Measurements from ENCODE around the gene FKBP5. TPM values are rescaled to one million over a fixed set of nuclear protein-coding genes. Genes with fewer than 3 reads are reported as not detected.

FKBP5 gene
- total and polyA plus RNA-seq, 8 donors = 68.1 to 209 (median 110) TPM

DNA sequence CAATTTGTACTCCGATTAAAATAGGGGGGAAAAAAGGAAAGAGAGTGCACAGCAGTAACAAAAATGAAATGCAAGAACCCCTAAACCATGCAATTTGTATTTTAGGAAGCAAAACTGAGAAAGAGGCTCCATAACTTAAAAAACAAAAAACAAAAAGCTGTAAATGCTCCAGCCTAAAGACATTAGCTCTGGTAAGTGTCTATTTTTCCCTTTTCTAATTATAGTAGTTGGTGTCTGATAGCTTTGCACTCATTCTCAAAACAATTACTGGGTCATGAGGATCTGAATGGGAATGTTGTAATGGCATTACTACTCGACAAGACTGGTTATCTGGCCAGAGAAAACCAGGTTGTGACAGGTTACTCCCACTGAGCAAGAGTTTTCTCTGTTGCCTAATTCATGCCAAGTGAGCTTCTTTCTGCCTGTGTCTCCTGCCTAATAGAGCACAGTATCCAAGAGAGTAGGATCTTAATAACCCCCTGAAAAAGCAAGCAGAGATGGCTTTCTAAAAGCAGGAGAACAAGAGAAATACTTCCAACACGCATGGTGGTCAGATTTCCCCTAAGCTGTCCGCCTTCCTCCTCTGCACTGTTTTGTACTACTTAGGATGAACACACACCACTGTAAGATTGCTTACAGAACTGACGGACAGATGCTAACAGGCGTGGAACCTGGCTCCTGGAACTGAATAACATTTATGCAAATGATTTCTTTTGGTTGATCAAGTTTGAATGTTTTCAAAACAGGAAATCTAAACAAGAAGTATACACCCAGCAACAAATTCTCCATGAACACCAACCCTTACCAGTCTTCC lies 86.4 kb downstream of the FKBP5 start:
- H3K27me3 ChIP-seq = no peaks in the 10 kb centered on the region
- peaks cover 4 to 26% (median 16%) of the 10 kb centered on the region in 4 donors for H3K36me3 ChIP-seq
- TF ChIP-seq, protein P1, sequence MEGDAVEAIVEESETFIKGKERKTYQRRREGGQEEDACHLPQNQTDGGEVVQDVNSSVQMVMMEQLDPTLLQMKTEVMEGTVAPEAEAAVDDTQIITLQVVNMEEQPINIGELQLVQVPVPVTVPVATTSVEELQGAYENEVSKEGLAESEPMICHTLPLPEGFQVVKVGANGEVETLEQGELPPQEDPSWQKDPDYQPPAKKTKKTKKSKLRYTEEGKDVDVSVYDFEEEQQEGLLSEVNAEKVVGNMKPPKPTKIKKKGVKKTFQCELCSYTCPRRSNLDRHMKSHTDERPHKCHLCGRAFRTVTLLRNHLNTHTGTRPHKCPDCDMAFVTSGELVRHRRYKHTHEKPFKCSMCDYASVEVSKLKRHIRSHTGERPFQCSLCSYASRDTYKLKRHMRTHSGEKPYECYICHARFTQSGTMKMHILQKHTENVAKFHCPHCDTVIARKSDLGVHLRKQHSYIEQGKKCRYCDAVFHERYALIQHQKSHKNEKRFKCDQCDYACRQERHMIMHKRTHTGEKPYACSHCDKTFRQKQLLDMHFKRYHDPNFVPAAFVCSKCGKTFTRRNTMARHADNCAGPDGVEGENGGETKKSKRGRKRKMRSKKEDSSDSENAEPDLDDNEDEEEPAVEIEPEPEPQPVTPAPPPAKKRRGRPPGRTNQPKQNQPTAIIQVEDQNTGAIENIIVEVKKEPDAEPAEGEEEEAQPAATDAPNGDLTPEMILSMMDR (IDR thresholded peaks at IDR 0.05) = no peak
- peak in 2 of 3 donors; percentile 13 to 26 for TF ChIP-seq POLR2AphosphoS5 (IDR thresholded peaks at IDR 0.05)
- peak overlapping the region in 1 of 4 donors; percentile 13 for H3K4me3 ChIP-seq
- peak in 1 of 2 donors; percentile 31 for DNase-seq
- intact Hi-C loops (cut with DNase I; ENCODE audit: low total_unique reads) = no loop called here
- peak overlapping the region; percentile 91 to 97 (median 95) for H3K27ac ChIP-seq
- H3K9me3 ChIP-seq = no peaks in the 10 kb centered on the region
- 26 to 46% (median 42%) methylated on average over 6 of the region's 6 CpGs for WGBS, 5 donors
- H3K4me1 ChIP-seq = peaks cover 45 to 92% (median 71%) of the 10 kb centered on the region in 4 donors

DNA sequence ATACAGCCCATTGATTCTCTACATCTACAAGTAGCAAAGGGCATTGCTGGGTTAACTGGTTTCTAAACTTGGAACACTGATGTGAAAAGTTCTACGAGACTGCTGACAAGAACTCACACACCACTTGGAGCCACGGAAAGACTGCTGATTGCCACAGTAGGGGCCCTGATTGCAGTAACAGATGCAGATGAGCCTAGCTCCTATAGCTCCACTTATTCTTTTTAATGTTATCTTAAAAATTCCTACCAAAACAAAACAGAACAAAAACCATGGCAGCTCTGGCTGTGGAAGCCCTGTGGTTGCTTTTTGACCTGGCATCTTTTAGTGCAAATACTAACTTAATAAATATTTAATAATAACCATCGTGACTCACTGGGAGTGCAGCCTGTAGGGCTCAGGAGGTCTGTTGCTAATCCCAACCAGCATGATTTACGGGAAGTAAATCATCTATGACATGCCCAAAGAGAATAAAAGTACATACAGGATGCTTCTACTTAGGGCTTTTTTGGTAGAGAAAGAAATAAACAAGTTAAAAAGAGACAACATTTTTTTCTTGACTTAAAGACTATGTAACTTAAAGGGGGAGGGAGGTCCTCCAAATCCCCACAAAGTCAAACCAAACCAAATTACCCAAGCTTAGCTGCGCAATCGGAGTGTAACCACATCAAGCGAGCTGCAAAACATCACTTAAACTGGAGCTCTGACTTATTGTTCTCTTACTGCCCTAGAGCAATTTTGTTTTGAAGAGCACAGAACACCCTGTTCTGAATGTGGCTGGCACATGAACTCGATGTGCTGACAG lies 87.2 kb downstream of the FKBP5 start:
- TF ChIP-seq POLR2A (IDR thresholded peaks at IDR 0.05) = no peak
- peak; percentile 93 to 98 (median 95) for TF ChIP-seq POLR2AphosphoS5 (IDR thresholded peaks at IDR 0.05)
- peak; percentile 100 for TF ChIP-seq EP300 (IDR thresholded peaks at IDR 0.05)
- TF ChIP-seq, protein P1 (IDR thresholded peaks at IDR 0.05) = no peak
- 7 to 24% (median 17%) methylated on average over 8 of the region's 8 CpGs for WGBS, 5 donors
- peaks cover 8 to 26% (median 16%) of the 10 kb centered on the region in 4 donors for H3K36me3 ChIP-seq
- peak overlapping the region; percentile 91 to 97 (median 95) for H3K27ac ChIP-seq
- H3K9me3 ChIP-seq = no peaks in the 10 kb centered on the region
- intact Hi-C loops (cut with DNase I; ENCODE audit: low total_unique reads) = no loop called here
- H3K27me3 ChIP-seq = no peaks in the 10 kb centered on the region
- H3K4me3 ChIP-seq = peak overlapping the region in 3 of 4 donors; percentile 10 to 13 (median 12)
- peak; percentile 55 to 72 for DNase-seq
- peaks cover 52 to 98% (median 78%) of the 10 kb centered on the region in 4 donors for H3K4me1 ChIP-seq

DNA sequence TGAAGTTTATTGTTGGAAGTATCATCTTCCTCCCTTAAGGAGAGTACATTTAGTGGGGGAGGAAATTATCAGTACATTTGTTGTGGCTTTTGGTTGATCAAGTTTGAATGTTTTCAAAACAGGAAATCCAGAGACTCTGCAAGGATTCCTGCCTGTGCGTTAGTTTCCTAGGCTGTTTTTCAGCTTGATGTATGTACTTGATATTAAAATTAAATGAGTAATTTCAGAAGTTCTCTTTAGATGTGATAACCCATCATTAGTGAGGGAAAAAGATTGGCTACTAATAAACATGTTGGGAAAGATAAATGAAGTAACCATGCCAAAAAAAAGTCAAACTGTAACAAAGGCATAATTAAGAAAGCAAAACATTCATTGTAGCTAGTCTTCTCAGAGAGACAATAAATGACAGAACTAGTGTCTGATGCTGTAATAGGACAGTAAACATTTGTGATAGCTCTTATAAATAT lies 88.0 kb downstream of the FKBP5 start:
- no peaks in the 10 kb centered on the region for H3K27me3 ChIP-seq
- H3K9me3 ChIP-seq = no peaks in the 10 kb centered on the region
- DNase-seq = no peak
- peak overlapping the region in 4 of 5 donors; percentile 91 to 97 (median 94) for H3K27ac ChIP-seq
- intact Hi-C loops (cut with DNase I; ENCODE audit: low total_unique reads) = no loop called here
- peaks cover 16 to 30% (median 23%) of the 10 kb centered on the region in 4 donors for H3K36me3 ChIP-seq
- WGBS, 5 donors = 9 to 46% (median 36%) methylated on average over 1 of the region's 1 CpG
- H3K4me3 ChIP-seq = peak overlapping the region in 1 of 4 donors; percentile 10
- peaks cover 54 to 99% (median 82%) of the 10 kb centered on the region in 4 donors for H3K4me1 ChIP-seq
- no peak for TF ChIP-seq EP300 (IDR thresholded peaks at IDR 0.05)
- TF ChIP-seq, protein P1 (IDR thresholded peaks at IDR 0.05) = no peak
- TF ChIP-seq POLR2A (IDR thresholded peaks at IDR 0.05) = no peak
- TF ChIP-seq POLR2AphosphoS5 (IDR thresholded peaks at IDR 0.05) = no peak

All from stomach (tissue), 9 donors.